WTC11 (cell line): ENCODE measurements around the gene KCNC2. TPM values are rescaled to one million over a fixed set of nuclear protein-coding genes. Genes with fewer than 3 reads are reported as not detected.

Experiments
- ATAC-seq: fragments of 200-7000 bp; cut with Tn5 transposase; 2 replicates; pipeline ENCODE4 v1.10.0; 2021; ENCODE audit warnings: mild to moderate bottlenecking, moderate library complexity
- CTCF ChIA-PET: fragments of 300-600 bp; sonication (Branson Sonifier 250); formaldehyde crosslinking; loops from one replicate; lab custom pipeline; 2021; ENCODE audit warnings: antibody characterized with exemption; lab: Charles Lee
- POLR2A ChIA-PET: fragments of 350-600 bp; sonication (Branson Sonifier 250); formaldehyde crosslinking; loops from one replicate; lab custom pipeline; 2021; ENCODE audit warnings: antibody characterized with exemption; lab: Charles Lee
- DNase-seq: peaks from one replicate; pipeline ENCODE4 v3.0.0; 2021; ENCODE audit warnings: low spot score
- H3K27ac Mint-ChIP-seq: 2 replicates; pipeline ENCODE4 v1.8.0; 2021; ENCODE audit warnings: mixed read lengths
- H3K27me3 Mint-ChIP-seq: 2 replicates; pipeline ENCODE4 v1.8.0; 2021; ENCODE audit warnings: low read depth, mild to moderate bottlenecking, moderate library complexity, mixed read lengths
- H3K36me3 Mint-ChIP-seq: 2 replicates; pipeline ENCODE4 v1.8.0; 2021; ENCODE audit warnings: mixed read lengths
- H3K4me1 Mint-ChIP-seq: 2 replicates; pipeline ENCODE4 v1.8.0; 2022; ENCODE audit warnings: mixed read lengths
- H3K4me3 Mint-ChIP-seq: 2 replicates; pipeline ENCODE4 v1.8.0; 2021; ENCODE audit warnings: mild to moderate bottlenecking, moderate library complexity, mixed read lengths
- H3K9me3 Mint-ChIP-seq: 2 replicates; pipeline ENCODE4 v1.8.0; 2021; ENCODE audit warnings: mixed read lengths
- CBFB ChIP-seq: sonication (generic); formaldehyde crosslinking; IDR thresholded peaks from 2 replicates; pipeline ENCODE4 v1.8.1; 2022; ENCODE audit warnings: mild to moderate bottlenecking, low read depth, missing genetic modification reagents
- NR1H2 ChIP-seq: sonication (generic); formaldehyde crosslinking; IDR thresholded peaks from 2 replicates; pipeline ENCODE4 v1.9.0; 2021; ENCODE audit warnings: mild to moderate bottlenecking, moderate library complexity, missing genetic modification reagents
- ZNF423 ChIP-seq: fragments of 250-450 bp; sonication (Bioruptor Pico); IDR thresholded peaks from 2 replicates; pipeline ENCODE4 v2.1.2; 2022; ENCODE audit warnings: mild to moderate bottlenecking, moderate library complexity
- total RNA-seq: library from RNA; stranded (reverse); gene quantifications from 3 replicates; pipeline ENCODE4 v1.2.3, GENCODE V29; 2021
- TF ChIP-seq, protein P1 (sequence below): sonication (generic); formaldehyde crosslinking; IDR thresholded peaks from 2 replicates; pipeline ENCODE4 v1.8.0; 2022; ENCODE audit warnings: mild to moderate bottlenecking, missing genetic modification reagents

Gene KCNC2
- total RNA-seq, 1 experiment from 2014 or later = not detected

DNA sequence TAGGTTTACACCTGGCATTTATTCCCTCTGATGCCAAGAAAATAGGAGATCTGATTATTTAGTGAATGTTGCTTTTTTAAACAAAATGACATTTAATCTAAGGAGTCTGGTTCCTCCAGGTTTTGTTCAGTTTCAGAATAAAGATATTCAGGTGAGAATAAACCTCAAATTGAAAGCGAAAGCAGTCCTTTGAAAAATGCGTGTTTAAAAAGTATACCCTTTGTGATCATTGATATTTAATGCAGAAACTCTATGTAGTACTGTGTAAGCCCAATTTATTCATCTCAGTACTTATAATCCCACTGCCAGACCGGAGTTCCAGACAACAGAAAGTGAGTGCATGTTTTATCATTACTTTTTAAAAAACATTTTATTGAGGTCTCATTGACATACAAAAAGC, 210.2 kb downstream of the KCNC2 start:
- Mint-ChIP-seq H3K4me1 (no peaks in the 10 kb centered on the region), H3K36me3 (no peaks in the 10 kb centered on the region), H3K27me3 (no peaks in the 10 kb centered on the region), H3K4me3 (no peak overlapping the region), H3K9me3 (peaks cover 9% of the 10 kb centered on the region), H3K27ac (no peak overlapping the region)
- no peak for TF ChIP-seq ZNF423 (CRISPR knock-in tag)
- TF ChIP-seq CBFB (CRISPR knock-in tag) = no peak
- TF ChIP-seq, protein P1, sequence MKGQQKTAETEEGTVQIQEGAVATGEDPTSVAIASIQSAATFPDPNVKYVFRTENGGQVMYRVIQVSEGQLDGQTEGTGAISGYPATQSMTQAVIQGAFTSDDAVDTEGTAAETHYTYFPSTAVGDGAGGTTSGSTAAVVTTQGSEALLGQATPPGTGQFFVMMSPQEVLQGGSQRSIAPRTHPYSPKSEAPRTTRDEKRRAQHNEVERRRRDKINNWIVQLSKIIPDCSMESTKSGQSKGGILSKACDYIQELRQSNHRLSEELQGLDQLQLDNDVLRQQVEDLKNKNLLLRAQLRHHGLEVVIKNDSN (CRISPR knock-in tag) = no peak
- TF ChIP-seq NR1H2 = no peak
- CTCF ChIA-PET = no interaction called here
- POLR2A ChIA-PET = no interaction called here
- no peak for DNase-seq
- no peak for ATAC-seq

Other genes starting within 250 kb of the KCNC2 start
- gene CAPS2, start 120.5 kb upstream of the KCNC2 start, total RNA-seq = 4.2 to 6.3 TPM (median 5.1 TPM) in 3 replicates
- 0.69 TPM in 1 of 3 replicates, not detected in the others for gene GLIPR1L1, start 124.8 kb upstream of the KCNC2 start, total RNA-seq
- gene GLIPR1L2, start 181.2 kb upstream of the KCNC2 start, total RNA-seq = 0.30 to 0.32 TPM in 2 of 3 replicates, not detected in the other